ENCODE data around the gene TANC1.
"Not testable (repeated sequence)": the region's sequence is repeated elsewhere in the genome, so short reads cannot be mapped to it uniquely, and the experiment has no call there.

The TANC1 gene

DNA sequence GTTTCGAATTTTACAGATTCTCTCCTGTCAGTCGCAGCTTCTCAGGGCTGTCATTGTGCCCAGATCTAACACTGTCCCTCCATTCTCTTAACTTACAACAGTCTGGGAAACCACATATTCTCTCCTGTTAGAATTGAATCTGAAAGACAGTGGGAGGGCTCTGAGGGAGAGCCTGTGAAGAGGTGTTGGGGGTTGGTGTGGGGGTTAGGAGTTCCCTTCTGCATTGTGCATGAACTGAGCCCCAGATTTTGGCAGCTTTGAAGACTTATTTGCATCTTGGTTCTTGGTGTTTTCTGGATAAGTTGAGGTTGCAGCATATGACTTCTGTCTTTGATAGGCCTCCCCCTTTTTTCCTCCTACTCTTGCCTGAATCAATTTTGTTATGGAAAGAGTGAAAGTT lies 64.1 kb downstream of the TANC1 start:
- no peak for DNase-seq

DNA sequence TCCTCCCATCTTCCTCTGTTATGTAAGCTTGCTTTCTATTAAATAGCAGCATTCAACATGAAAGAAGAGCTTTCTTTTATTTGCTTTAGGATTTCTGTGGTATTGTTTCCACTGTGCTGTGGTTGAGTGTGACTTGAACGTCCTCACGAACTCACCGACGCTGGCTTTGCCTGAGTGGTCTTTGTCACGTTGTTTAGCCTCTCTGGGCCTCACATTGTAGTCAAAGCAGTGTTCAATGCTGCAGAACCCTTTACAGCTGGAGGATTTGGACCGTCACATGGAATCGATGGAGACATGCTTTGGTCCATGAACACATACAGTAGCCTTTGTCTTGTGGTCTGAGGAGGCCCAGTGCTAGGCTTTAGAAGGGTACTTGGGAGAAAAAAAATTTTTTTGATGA lies 66.3 kb downstream of the TANC1 start:
- no peak for DNase-seq

- DNase-seq: no peak
Measured at GRCh38 chr2:159035790-159036411, 67.5 kb downstream of the TANC1 start.

GRCh38 chr2:159036461-159036860 lies 68.0 kb downstream of the TANC1 start:
- not testable (repeated sequence) for DNase-seq

GRCh38 chr2:159041328-159041727 lies 72.9 kb downstream of the TANC1 start:
- not testable (repeated sequence) for DNase-seq

- DNase-seq: no peak
Measured at GRCh38 chr2:159042115-159042850, 73.8 kb downstream of the TANC1 start.

DNA sequence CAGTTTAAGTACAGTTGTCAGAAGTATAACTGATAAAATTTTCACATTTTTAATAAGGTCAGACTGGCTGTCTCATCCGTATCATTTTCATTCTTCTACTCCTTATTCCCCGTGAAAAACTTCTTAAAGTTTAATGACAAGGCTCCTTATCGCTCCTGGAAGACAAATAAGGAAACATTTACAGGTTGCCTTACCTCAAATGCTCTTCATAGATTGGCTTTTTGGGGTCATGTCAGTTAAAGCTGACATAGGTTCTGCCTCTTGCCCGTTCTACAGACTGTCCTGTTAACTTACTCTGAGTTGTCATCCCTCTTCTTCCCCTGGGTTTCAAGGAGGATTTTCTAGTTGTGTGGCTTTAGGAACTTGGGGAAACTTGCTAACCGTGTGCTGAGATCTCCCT lies 75.3 kb downstream of the TANC1 start:
- no peak for DNase-seq

DNA sequence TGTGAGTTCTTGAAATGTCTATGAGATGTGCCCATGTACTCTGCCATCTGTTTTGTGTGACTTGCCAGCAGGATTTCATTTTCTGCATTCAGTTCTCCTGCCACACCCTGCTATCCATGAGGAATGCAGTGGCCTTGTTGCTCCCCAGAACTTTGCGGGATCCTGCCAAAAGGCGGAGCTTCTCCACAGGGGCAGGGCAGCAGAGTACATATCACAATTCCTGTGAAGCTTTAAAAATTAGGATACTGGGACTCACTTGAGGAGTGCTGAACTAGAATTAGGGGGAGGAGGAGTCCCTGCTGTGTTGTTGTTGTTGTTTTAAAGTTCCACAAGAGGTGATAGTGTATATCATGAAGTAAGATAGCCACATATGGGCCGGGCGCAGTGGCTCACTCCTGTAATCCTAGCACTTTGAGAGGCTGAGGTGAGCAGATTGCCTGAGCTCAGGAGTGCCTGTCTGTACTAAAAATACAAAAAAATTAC lies 76.4 kb downstream of the TANC1 start:
- no peak for DNase-seq

- DNase-seq: no peak
Measured at GRCh38 chr2:159045545-159046454, 77.4 kb downstream of the TANC1 start.

GRCh38 chr2:159046966-159047365 lies 78.5 kb downstream of the TANC1 start:
- no peak for DNase-seq

GRCh38 chr2:159050426-159050825 lies 82.0 kb downstream of the TANC1 start:
- DNase-seq: no peak

GRCh38 chr2:159051133-159051532 lies 82.7 kb downstream of the TANC1 start:
- DNase-seq: no peak

DNA sequence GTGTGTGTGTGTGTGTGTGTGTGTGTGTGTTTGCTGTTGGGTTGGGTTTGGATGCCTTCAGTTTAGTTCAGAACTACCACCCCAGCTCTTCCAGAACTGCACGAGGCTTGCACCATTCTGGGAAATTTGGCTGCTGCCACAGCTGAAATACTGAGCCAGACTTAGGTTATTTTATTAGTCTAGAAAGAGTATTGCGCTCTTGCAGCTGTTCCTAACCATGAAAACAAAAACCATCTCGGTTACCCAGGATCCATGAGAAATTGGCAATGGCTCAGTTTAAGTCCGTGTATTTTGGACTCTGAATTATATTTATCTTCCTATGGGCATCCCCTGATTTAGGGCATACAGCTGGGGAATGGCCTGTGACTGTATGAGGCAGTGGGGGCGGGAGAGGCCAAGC lies 83.2 kb downstream of the TANC1 start:
- no peak for DNase-seq

- no peak for DNase-seq
Measured at GRCh38 chr2:159052157-159052601, 83.7 kb downstream of the TANC1 start.

GRCh38 chr2:159053161-159054031 lies 85.0 kb downstream of the TANC1 start:
- no peak for DNase-seq

DNA sequence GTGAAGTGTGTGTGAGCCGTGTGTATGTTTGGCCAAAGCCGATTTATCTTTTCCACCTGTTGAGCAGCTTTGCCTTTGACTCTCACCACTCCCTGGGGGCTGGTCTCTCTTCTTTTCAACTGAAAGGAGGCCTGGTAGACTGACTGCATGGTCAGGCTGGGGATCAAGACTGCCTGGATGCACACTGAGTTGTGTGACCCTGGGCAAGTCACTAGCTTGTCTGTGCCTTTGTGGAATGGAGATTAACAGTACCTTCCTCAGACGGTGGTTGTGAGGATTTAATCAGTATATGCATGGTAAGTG lies 85.5 kb downstream of the TANC1 start:
- no peak for DNase-seq

DNA sequence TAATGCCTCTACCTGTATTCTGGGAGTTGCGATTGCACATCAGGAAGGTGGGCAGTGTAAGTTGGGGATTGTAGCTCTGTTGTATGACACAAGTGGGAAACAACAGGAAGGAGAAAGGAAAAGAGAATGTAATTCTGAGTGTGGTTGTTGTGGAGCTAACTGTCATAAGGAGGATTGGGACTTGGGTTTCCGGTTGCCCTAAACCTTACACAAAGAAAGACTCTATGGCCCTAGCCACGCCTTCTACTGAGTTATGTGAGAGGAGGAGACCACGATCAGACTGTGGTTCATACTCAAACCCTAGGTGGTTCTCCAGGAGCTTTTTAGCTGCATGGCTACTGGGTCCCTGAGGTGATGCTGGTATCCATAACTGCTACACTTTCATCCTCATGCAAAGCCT lies 86.5 kb downstream of the TANC1 start:
- DNase-seq: no peak

GRCh38 chr2:159060518-159060917 lies 92.1 kb downstream of the TANC1 start:
- DNase-seq: no peak

DNA sequence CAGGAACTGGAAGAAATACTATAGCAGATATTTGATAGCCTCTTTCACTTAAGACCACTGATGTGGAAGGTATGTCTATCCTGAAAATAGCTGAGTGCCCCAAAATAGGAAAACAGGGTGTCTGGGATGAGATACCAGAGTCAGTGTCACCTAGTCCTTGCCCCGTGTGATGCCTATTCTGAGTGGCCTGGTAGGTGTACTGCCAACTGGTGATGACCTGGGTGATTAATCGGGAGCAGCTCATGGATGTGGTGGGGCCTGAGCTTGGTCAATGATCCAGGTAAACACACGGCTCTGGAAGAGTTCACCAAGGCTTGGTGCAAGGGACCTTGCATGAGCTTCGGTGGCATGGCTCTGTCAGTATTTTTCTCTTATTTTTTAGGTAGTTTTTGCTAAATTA lies 95.2 kb downstream of the TANC1 start:
- DNase-seq: no peak

- DNase-seq: no peak
Measured at GRCh38 chr2:159064446-159065301, 96.2 kb downstream of the TANC1 start.

GRCh38 chr2:159065313-159065712 lies 96.9 kb downstream of the TANC1 start:
- DNase-seq: no peak

DNA sequence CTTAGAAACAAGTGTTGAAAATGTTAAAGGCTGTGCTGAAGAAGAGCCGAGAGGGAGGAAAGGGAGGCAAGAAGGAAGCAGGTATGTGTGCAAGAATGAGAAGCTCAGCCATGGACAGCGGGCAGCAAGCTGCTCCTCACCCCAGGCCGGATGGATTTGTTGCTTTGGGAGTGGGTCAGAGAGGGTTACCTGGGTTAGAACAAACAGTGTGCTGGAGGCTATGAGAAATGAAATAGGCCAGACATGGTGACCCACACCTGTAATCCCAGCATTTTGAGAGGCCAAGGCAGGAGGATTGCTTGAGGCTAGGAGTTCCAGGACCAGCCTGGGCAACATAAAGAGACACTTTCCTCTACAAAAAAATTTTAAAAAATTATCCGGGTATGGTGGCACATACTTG lies 97.5 kb downstream of the TANC1 start:
- DNase-seq: no peak
